Left renal cortex interstitium (tissue), 4 donors: ENCODE data around the gene TAF6. TPM values are rescaled to one million over a fixed set of nuclear protein-coding genes. Genes with fewer than 3 reads are reported as not detected.
A peak's percentile ranks its signal among the peaks of the same experiment; 100 is the strongest.

Experiments
- DNase-seq, 4 donors: peaks; one replicate each; pipeline ENCODE4 v3.0.0-alpha.2; 2013; ENCODE audit warnings: low read depth in 4 of 4, low spot score in 2 of 4, missing footprints in 1 of 4
- polyA plus RNA-seq, 4 donors: library from polyadenylated mRNA; unstranded; fragments of 120-200 nt; gene quantifications; one replicate each; pipeline ENCODE4 v1.2.1, GENCODE V29; 2013; ENCODE audit not compliant: insufficient read length in 4 of 4

Gene TAF6
- polyA plus RNA-seq, 4 donors: 52.0 to 73.0 (median 58.6) TPM

- no peak for DNase-seq
Measured at GRCh38 chr7:100124301-100125230, 5.4 kb upstream of the TAF6 start.

- DNase-seq: no peak
Measured at GRCh38 chr7:100122568-100122967, 3.4 kb upstream of the TAF6 start.

GRCh38 chr7:100122067-100122466 is 2.9 kb upstream of the TAF6 start:
- no peak for DNase-seq

- no peak for DNase-seq
Measured at GRCh38 chr7:100120733-100121036, 1.5 kb upstream of the TAF6 start.

- peak in 1 of 4 donors; percentile 55 for DNase-seq
Measured at GRCh38 chr7:100119970-100120732, 993 bp upstream of the TAF6 start.

GRCh38 chr7:100118388-100119071 is 628 bp downstream of the TAF6 start:
- no peak for DNase-seq

- no peak for DNase-seq
Measured at GRCh38 chr7:100115026-100115425, 4.1 kb downstream of the TAF6 start.

- no peak for DNase-seq
Measured at GRCh38 chr7:100111914-100112313, 7.2 kb downstream of the TAF6 start.

- no peak for DNase-seq
Measured at GRCh38 chr7:100111156-100111555, 8.0 kb downstream of the TAF6 start.

- DNase-seq: no peak
Measured at GRCh38 chr7:100109521-100110163, 9.5 kb downstream of the TAF6 start.

GRCh38 chr7:100107890-100108289 is 11.3 kb downstream of the TAF6 start:
- no peak for DNase-seq

GRCh38 chr7:100107125-100107737 is 11.9 kb downstream of the TAF6 start:
- DNase-seq: no peak

GRCh38 chr7:100106633-100107032 is 12.5 kb downstream of the TAF6 start:
- DNase-seq: no peak

- no peak for DNase-seq
Measured at GRCh38 chr7:100105534-100105933, 13.6 kb downstream of the TAF6 start.

GRCh38 chr7:100102950-100103840 is 16.0 kb downstream of the TAF6 start:
- no peak for DNase-seq

- DNase-seq: peak; percentile 83 to 96 (median 92)
Measured at GRCh38 chr7:100101016-100101862, 17.9 kb downstream of the TAF6 start, which contains the start of the genes AP4M1 and MCM7. Gene AP4M1, plus strand, starts transcription at chr7:100101643. Its CDS starts 72 bp downstream, at chr7:100101715. Gene MCM7, minus strand, starts transcription at chr7:100101397. Its CDS starts 103 bp downstream, at chr7:100101294.

- peak; percentile 79 to 93 (median 92) for DNase-seq
Measured at GRCh38 chr7:100100420-100101015, 18.6 kb downstream of the TAF6 start.

- no peak for DNase-seq
Measured at GRCh38 chr7:100099452-100099851, 19.7 kb downstream of the TAF6 start.
